ENCODE measurements around the gene SLC25A36.

GRCh38 chr3:140905559-140905958, 36.1 kb upstream of the SLC25A36 start:
- TF ChIP-seq, protein P1, sequence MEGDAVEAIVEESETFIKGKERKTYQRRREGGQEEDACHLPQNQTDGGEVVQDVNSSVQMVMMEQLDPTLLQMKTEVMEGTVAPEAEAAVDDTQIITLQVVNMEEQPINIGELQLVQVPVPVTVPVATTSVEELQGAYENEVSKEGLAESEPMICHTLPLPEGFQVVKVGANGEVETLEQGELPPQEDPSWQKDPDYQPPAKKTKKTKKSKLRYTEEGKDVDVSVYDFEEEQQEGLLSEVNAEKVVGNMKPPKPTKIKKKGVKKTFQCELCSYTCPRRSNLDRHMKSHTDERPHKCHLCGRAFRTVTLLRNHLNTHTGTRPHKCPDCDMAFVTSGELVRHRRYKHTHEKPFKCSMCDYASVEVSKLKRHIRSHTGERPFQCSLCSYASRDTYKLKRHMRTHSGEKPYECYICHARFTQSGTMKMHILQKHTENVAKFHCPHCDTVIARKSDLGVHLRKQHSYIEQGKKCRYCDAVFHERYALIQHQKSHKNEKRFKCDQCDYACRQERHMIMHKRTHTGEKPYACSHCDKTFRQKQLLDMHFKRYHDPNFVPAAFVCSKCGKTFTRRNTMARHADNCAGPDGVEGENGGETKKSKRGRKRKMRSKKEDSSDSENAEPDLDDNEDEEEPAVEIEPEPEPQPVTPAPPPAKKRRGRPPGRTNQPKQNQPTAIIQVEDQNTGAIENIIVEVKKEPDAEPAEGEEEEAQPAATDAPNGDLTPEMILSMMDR (IDR thresholded peaks at IDR 0.05; ENCODE audit: insufficient read depth, low read length, poor library complexity, severe bottlenecking), result no peak
- no peak for TF ChIP-seq EZH2phosphoT487 (conservative IDR thresholded peaks at IDR 0.05; ENCODE audit: low read length)
